ENCODE data around the gene EIF5. TPM values are rescaled to one million over a fixed set of nuclear protein-coding genes. Genes with fewer than 3 reads are reported as not detected.
A peak's percentile ranks its signal among the peaks of the same experiment; 100 is the strongest.

EIF5 gene
- total RNA-seq, 1 experiment from 2014 or later = 356 TPM

- Histone ChIP-seq H3K79me2 (ENCODE audit: insufficient read depth, low read length) (no peaks in the 10 kb centered on the region), H2BK15ac (ENCODE audit: low read depth, low read length) (no peak overlapping the region), H3K18ac (ENCODE audit: insufficient read length, low read depth, low read length) (no peak overlapping the region), H4K20me1 (ENCODE audit: control insufficient read depth, insufficient read depth, insufficient read length) (peaks cover 3% of the 10 kb centered on the region), H3K4me2 (ENCODE audit: insufficient read depth, insufficient read length, low read length) (peak overlapping the region; percentile 31), H3K27me3 (ENCODE audit: insufficient read depth, low read length) (no peaks in the 10 kb centered on the region), H3K4me1 (ENCODE audit: insufficient read depth, low read length) (peaks cover 5% of the 10 kb centered on the region; the same call in 1 of the 2 replicates), H3T11ph (ENCODE audit: low read length) (no peak overlapping the region), H4K8ac (replicated peaks; ENCODE audit: insufficient read length, low read depth, low read length) (peak overlapping the region; percentile 63), H2BK20ac (ENCODE audit: low read depth, low read length, poor library complexity, severe bottlenecking) (no peak overlapping the region), H3K56ac (ENCODE audit: insufficient read length, low read depth, low read length) (no peak overlapping the region), H2BK5ac (ENCODE audit: insufficient read length, low read length) (peak overlapping the region; percentile 36), H2BK12ac (ENCODE audit: insufficient read length, low read depth, low read length) (no peak overlapping the region), H3K4ac (ENCODE audit: low read depth, low read length) (no peak overlapping the region), H2AK5ac (ENCODE audit: insufficient read length, low read length) (peak overlapping the region; percentile 97), H4K5ac (ENCODE audit: insufficient read length, low read depth, low read length) (peak overlapping the region; percentile 90), H2AFZ (ENCODE audit: low read length) (no peak overlapping the region), H4K91ac (ENCODE audit: insufficient read length, low read depth, low read length) (no peak overlapping the region), H3K23ac (ENCODE audit: insufficient read length, low read depth, low read length) (peak overlapping the region; percentile 99), H2BK120ac (ENCODE audit: low read depth, low read length, poor library complexity, severe bottlenecking) (no peak overlapping the region), H3K23me2 (ENCODE audit: insufficient read length, low read depth, low read length, poor library complexity, severe bottlenecking) (no peaks in the 10 kb centered on the region), H3K14ac (ENCODE audit: insufficient read depth, low read length) (no peak overlapping the region), H3K79me1 (ENCODE audit: insufficient read depth, low read depth, low read length, poor library complexity, severe bottlenecking) (no peaks in the 10 kb centered on the region), H3K27ac (ENCODE audit: insufficient read length, low read depth, low read length) (no peak overlapping the region), H3K9ac (ENCODE audit: extremely low read depth, insufficient read length, low read length) (no peak overlapping the region), H3K9me3 (ENCODE audit: control insufficient read depth, low read depth, low read length) (no peaks in the 10 kb centered on the region)
- no peaks in the 10 kb centered on the region; the same call in 1 of the 2 replicates for H3K27me3 Mint-ChIP-seq (ENCODE audit: low read depth)
- no CpG with 5 or more reads among the region's 13 CpGs for WGBS (ENCODE audit: extremely low coverage, insufficient read length, low lambda C conversion rate)
- no peak overlapping the region for H3K27ac Mint-ChIP-seq
- no peak for DNase-seq
- TF ChIP-seq CTCF (conservative IDR thresholded peaks at IDR 0.05) = no peak
- H3K4me3 Mint-ChIP-seq = no peak overlapping the region
- H3K36me3 Mint-ChIP-seq (ENCODE audit: insufficient read depth in 1 of 3, low read depth in 3 of 3) = peaks cover 0 to 2% (median 0%) of the 10 kb centered on the region in 3 experiments; a peak in 1 of 7 replicates
- H3K4me1 Mint-ChIP-seq = peaks cover 17 to 22% of the 10 kb centered on the region in 2 experiments
- no peaks in the 10 kb centered on the region; a peak in 1 of 5 replicates for H3K9me3 Mint-ChIP-seq
Observed at GRCh38 chr14:103349982-103350381, 15.9 kb downstream of the EIF5 start.

Data from H9 (cell line).